HG02870 (cell line): Measurements from ENCODE around the gene SLC22A1.

ENCODE experiments used
- ATAC-seq: cut with Tn5 transposase; IDR thresholded peaks from one replicate; pipeline ENCODE4 v1.9.1; 2021; ENCODE audit warnings: mild to moderate bottlenecking, moderate library complexity; ENCODE audit not compliant: unreplicated experiment

SLC22A1 gene

DNA sequence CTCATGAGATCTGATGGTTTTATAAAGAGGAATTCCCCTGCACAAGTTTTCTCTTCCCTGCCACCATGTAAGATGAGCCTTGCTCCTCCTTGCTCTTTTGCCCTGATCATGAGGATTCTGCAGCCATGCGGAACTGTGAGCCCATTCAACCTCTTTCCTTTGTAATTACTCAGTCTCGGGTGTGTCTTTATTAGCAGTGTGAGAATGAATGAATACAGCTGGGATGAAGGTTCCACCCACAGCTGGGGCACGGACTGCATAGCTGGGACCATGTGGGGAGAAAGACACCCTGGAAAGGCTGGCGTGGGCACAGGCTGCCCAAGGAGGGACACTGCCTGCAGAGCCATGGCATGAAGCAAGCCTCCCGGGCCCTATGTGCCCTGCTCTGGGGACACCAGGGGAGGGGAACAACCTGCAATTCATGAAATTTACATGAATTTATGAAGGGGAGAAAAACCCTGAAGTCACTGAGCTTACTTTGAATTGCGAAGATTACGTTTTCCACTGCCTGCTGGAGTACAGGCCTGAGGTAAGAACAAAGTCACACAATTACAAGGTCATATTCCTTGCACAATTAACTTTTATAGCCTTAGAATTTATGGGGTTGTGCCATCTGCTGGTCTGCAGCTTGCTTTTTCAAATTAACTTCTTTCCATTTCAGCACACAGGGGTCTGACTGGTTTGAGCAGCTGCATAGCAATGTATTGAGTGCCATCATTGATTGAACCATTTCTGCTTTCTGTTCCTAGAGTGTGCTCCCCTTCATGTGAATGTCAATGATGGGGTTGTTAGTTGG is 46.2 kb downstream of the SLC22A1 start:
- ATAC-seq: no peak

GRCh38 chr6:160170018-160170680 is 48.5 kb downstream of the SLC22A1 start:
- no peak for ATAC-seq

- ATAC-seq: no peak
Measured at GRCh38 chr6:160172704-160173103, 51.1 kb downstream of the SLC22A1 start.

GRCh38 chr6:160173806-160174527 is 52.4 kb downstream of the SLC22A1 start:
- ATAC-seq: no peak

- no peak for ATAC-seq
Measured at GRCh38 chr6:160174681-160175080, 53.1 kb downstream of the SLC22A1 start.

DNA sequence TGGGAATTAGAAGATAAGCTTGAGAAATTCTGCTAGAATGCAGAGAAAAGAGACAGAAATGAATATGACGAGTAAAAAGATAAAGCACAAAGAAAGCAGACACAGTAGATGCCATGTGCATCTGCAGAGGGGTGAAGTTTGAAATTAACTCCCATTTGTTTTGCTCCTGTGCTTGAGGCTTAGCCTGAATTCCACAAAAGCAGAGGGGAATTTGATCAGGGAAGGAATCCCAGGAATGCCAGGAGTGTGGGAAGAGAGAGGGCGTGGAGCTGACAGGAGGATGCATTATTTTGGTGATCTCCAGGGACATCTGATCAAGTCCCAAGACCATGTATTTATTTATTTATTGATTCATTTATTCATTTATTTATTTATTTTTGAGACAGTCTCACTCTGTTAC is 55.6 kb downstream of the SLC22A1 start:
- no peak for ATAC-seq

DNA sequence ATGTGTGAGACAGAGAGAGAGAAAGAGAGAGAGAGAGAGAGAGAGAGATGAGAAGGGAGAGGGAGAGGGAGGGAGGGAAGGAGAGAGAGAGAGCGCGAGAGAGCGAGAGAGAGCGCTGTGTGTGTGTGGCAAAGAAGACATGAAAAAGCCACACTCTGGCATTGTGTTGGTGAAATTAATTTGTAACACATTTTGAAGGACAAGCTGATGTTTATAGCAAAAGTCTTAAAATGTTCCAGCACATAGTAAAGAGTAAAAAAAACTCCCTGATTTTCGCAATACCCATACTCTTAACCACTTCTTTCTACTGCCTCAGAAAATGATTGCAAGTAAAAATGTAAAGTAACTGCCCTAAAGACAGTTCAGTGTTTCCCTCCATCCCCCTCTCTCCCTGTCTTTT is 56.7 kb downstream of the SLC22A1 start:
- no peak for ATAC-seq

- no peak for ATAC-seq
Measured at GRCh38 chr6:160180706-160181105, 59.1 kb downstream of the SLC22A1 start.

- ATAC-seq: no peak
Measured at GRCh38 chr6:160188773-160189172, 67.2 kb downstream of the SLC22A1 start.

GRCh38 chr6:160190081-160190480 is 68.5 kb downstream of the SLC22A1 start:
- ATAC-seq: no peak

GRCh38 chr6:160190973-160191372 is 69.4 kb downstream of the SLC22A1 start:
- no peak for ATAC-seq

DNA sequence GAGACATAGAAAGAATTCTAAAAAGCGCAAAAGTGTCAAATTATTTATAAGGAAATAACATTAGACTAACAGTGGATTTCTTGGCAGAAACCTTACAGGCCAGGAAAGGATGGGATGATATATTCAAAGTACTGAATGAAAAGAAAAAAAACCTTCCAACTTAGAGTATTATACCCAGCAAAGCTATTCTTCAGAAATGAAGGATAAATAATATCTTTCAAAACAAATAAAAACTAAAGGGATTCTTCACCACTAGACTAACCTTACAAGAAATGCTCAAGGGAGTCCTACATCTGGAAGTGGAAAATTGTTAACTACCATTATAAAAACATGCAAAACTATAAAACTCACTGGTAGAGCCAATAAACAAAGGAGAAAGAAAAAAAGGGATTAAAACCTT is 71.2 kb downstream of the SLC22A1 start:
- ATAC-seq: no peak

- ATAC-seq: no peak
Measured at GRCh38 chr6:160194808-160195207, 73.2 kb downstream of the SLC22A1 start.

DNA sequence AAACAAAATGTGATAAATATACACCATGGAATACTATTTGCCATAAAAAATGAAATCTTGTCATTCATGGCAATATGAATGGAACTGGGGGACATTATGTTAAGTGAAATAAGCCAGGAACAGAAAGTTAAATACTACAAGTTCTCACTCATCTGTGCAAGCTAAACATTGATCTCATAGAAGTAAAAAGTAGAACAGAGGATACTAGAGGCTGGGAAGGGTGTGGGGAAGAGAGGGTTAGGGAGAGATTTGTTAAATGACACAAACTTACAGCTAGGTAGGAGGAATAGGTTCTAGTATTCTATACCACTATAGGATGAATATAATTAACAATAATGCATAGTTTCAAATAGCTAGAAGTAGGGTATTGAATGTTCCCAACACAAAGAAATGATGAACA is 76.0 kb downstream of the SLC22A1 start:
- ATAC-seq: no peak

DNA sequence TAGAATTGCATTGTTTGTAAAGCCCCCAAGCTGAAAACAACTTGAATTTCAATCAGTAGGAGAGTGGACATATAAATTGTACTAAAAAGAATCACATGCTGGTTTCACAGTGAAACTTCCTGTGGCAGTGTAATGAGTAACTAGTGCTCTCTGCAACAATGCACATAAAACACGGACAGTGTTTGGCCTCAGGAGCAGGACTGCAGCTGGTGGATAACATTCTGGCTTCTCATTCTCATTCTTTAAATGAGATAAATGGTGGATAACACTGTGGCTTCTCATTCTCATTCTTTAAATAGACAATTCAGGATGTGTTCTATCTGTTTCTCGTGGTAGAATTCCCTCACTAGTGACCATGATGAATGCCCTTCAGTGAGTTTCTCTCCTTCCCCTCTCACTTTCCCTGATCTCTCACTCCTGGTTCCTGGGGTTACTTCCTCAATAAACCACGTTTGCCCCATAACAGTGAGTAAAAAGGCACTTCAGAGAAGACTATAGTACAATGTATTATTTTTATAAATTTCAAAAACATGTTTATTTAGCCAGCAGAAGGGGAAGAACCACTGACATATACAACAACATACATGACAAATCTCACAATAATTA is 77.1 kb downstream of the SLC22A1 start:
- no peak for ATAC-seq

DNA sequence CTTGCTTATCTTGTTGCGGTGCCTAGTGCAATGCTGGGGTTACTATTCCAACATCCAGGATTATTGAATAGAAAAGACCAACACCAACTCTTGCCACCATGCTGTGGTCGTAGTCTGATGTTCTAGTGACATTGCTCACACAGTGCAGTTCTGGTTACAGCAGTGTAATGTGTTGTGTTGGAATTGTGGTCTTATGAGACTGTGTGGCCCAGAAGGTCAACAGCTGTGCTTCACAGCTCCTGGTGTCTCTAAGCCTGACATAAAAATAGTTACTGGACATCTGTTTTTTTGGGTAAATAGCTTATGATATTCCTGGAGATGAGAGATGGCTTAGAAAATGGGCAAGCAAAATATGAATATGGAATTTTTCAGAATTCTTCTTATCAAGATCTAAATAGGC is 79.4 kb downstream of the SLC22A1 start:
- no peak for ATAC-seq

- ATAC-seq: no peak
Measured at GRCh38 chr6:160202411-160202810, 80.8 kb downstream of the SLC22A1 start.

- no peak for ATAC-seq
Measured at GRCh38 chr6:160203076-160203475, 81.5 kb downstream of the SLC22A1 start.

DNA sequence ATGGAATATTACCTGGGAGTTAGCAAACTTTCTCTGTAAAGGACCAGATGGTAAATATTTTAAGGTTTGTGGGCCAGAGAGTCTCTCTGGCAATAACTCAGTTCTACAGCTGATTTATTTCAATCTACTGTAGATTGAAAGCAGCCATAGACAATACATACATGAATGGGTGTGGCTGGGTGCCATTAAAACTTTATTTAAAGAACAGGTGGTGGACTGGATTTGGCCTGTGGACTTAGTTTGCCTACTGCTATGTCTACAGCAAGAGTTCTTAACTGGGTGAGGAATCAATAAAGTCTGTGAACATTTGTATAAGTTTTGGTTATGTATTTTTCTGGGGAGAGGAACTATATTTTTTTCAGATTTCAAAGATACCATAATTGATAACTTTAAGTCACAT is 81.9 kb downstream of the SLC22A1 start:
- no peak for ATAC-seq

DNA sequence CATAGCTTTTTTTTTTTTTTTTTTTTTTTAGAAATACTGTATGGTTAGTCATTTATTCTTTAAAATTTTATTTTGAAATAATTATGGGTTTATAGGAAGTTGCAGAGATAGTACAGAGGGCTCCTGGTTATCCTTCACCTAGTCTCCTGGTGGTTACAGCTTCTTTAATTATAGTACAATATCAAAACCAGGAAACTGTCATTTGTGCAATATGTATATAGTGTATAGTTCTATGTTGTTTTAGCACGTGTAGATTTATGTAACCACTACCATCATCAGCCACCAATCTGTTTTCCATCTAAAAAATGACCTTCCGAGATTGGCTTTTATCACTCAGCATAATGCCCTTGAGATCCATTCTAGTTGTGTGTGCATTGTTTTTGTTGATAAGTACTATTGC is 82.3 kb downstream of the SLC22A1 start:
- no peak for ATAC-seq

DNA sequence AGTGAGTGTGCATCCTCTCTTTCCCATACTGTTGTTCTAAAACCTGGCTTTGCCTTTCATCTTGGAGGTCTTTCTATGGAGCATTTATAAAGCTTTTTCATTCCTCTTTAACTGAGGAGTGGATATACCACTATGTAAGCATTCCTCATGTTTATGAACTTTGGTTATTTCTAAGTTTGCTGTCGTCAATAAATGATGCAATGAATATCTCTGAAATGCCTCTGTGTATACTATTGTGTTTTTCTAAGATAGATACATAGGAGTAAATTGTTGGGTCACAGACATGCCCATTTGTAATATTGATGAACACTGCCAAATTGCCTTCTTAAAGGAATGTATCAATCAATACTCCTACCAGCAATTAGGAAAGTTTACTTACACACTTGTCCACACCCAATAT is 83.1 kb downstream of the SLC22A1 start:
- ATAC-seq: no peak
